Neuron (in vitro differentiated cells): ENCODE measurements around the gene THSD4.

ENCODE experiments used
- H2AFZ ChIP-seq: one replicate; pipeline ENCODE4 v1.6.1; 2013; ENCODE audit warnings: low read depth, mild to moderate bottlenecking, inconsistent platforms, low read length, moderate library complexity
- H3K27me3 ChIP-seq: one replicate; pipeline ENCODE4 v1.6.1; 2013; ENCODE audit warnings: low read length; ENCODE audit not compliant: insufficient read depth
- H3K36me3 ChIP-seq: one replicate; pipeline ENCODE4 v1.6.1; 2013; ENCODE audit warnings: low read length; ENCODE audit not compliant: insufficient read depth
- H3K4me1 ChIP-seq: one replicate; pipeline ENCODE4 v1.6.1; 2013; ENCODE audit warnings: low read length; ENCODE audit not compliant: insufficient read depth
- H3K4me3 ChIP-seq: 2 replicates; pipeline ENCODE4 v1.5.1; 2013; ENCODE audit warnings: mild to moderate bottlenecking, low read length, moderate library complexity
- H3K9me3 ChIP-seq: one replicate; pipeline ENCODE4 v1.6.1; 2013; ENCODE audit warnings: low read length

THSD4 gene

GRCh38 chr15:71810256-71811035 is 695.2 kb downstream of the THSD4 start, which contains the start of gene NR2E3:
Gene NR2E3 (plus strand): TSS chr15:71810554. CDS start chr15:71810744, 190 bp downstream.
- H3K4me1 ChIP-seq = peaks cover 8% of the 10 kb centered on the region
- no peaks in the 10 kb centered on the region for H3K27me3 ChIP-seq
- peaks cover 4% of the 10 kb centered on the region for H3K9me3 ChIP-seq
- no peaks in the 10 kb centered on the region for H3K36me3 ChIP-seq
- no peak within 1 kb of the TSS for H3K4me3 ChIP-seq
- no peak within 1 kb of the TSS for H2AFZ ChIP-seq

- no peaks in the 10 kb centered on the region for H3K27me3 ChIP-seq
- H3K9me3 ChIP-seq = peaks cover 4% of the 10 kb centered on the region
- no peak overlapping the region for H3K4me3 ChIP-seq
- H2AFZ ChIP-seq = no peak overlapping the region
- no peaks in the 10 kb centered on the region for H3K36me3 ChIP-seq
- peaks cover 8% of the 10 kb centered on the region for H3K4me1 ChIP-seq
These were observed 695.9 kb downstream of the THSD4 start for GRCh38 chr15:71811036-71811736.

- no peaks in the 10 kb centered on the region for H3K27me3 ChIP-seq
- H3K4me3 ChIP-seq = no peak overlapping the region
- no peaks in the 10 kb centered on the region for H3K36me3 ChIP-seq
- H3K9me3 ChIP-seq = peaks cover 4% of the 10 kb centered on the region
- no peak overlapping the region for H2AFZ ChIP-seq
- peaks cover 8% of the 10 kb centered on the region for H3K4me1 ChIP-seq
These were observed 696.8 kb downstream of the THSD4 start for GRCh38 chr15:71811752-71812735.

GRCh38 chr15:71812966-71813722 is 697.9 kb downstream of the THSD4 start:
- Histone ChIP-seq H3K4me3 (no peak overlapping the region), H3K9me3 (peaks cover 7% of the 10 kb centered on the region), H3K27me3 (no peaks in the 10 kb centered on the region), H2AFZ (no peak overlapping the region), H3K36me3 (no peaks in the 10 kb centered on the region), H3K4me1 (no peaks in the 10 kb centered on the region)

GRCh38 chr15:71813723-71814470 is 698.6 kb downstream of the THSD4 start:
- no peak overlapping the region for H2AFZ ChIP-seq
- H3K4me1 ChIP-seq = no peaks in the 10 kb centered on the region
- H3K4me3 ChIP-seq = no peak overlapping the region
- no peaks in the 10 kb centered on the region for H3K36me3 ChIP-seq
- no peaks in the 10 kb centered on the region for H3K27me3 ChIP-seq
- peaks cover 8% of the 10 kb centered on the region for H3K9me3 ChIP-seq

- no peak overlapping the region for H3K4me3 ChIP-seq
- no peak overlapping the region for H2AFZ ChIP-seq
These were observed 700.0 kb downstream of the THSD4 start for GRCh38 chr15:71815301-71815700.

GRCh38 chr15:71817351-71817750 is 702.1 kb downstream of the THSD4 start:
- Histone ChIP-seq H3K9me3 (peaks cover 25% of the 10 kb centered on the region), H3K27me3 (no peaks in the 10 kb centered on the region), H2AFZ (no peak overlapping the region), H3K36me3 (no peaks in the 10 kb centered on the region), H3K4me3 (no peak overlapping the region), H3K4me1 (no peaks in the 10 kb centered on the region)

More at GRCh38 chr15:71815301-71815700, 700.0 kb downstream of the THSD4 start:
- Histone ChIP-seq H3K36me3 (no peaks in the 10 kb centered on the region), H3K27me3 (no peaks in the 10 kb centered on the region), H3K4me1 (no peaks in the 10 kb centered on the region), H3K9me3 (peaks cover 11% of the 10 kb centered on the region)

GRCh38 chr15:71820127-71820526 is 704.9 kb downstream of the THSD4 start:
- Histone ChIP-seq H3K4me1 (no peaks in the 10 kb centered on the region), H3K27me3 (no peaks in the 10 kb centered on the region), H2AFZ (no peak overlapping the region), H3K36me3 (no peaks in the 10 kb centered on the region), H3K9me3 (peaks cover 32% of the 10 kb centered on the region), H3K4me3 (no peak overlapping the region)

GRCh38 chr15:71821547-71822129 is 706.4 kb downstream of the THSD4 start:
- H3K9me3 ChIP-seq = peaks cover 35% of the 10 kb centered on the region
- no peaks in the 10 kb centered on the region for H3K4me1 ChIP-seq
- no peak overlapping the region for H3K4me3 ChIP-seq
- no peaks in the 10 kb centered on the region for H3K27me3 ChIP-seq
- H2AFZ ChIP-seq = no peak overlapping the region
- H3K36me3 ChIP-seq = peaks cover 11% of the 10 kb centered on the region

- peaks cover 22% of the 10 kb centered on the region for H3K36me3 ChIP-seq
- H3K9me3 ChIP-seq = peaks cover 33% of the 10 kb centered on the region
- H3K4me3 ChIP-seq = no peak overlapping the region
These were observed 707.8 kb downstream of the THSD4 start for GRCh38 chr15:71822890-71823630.

GRCh38 chr15:71823801-71824200 is 708.5 kb downstream of the THSD4 start:
- Histone ChIP-seq H3K9me3 (peaks cover 30% of the 10 kb centered on the region), H3K36me3 (peaks cover 22% of the 10 kb centered on the region)

More at GRCh38 chr15:71822890-71823630, 707.8 kb downstream of the THSD4 start:
- no peaks in the 10 kb centered on the region for H3K4me1 ChIP-seq
- no peaks in the 10 kb centered on the region for H3K27me3 ChIP-seq
- H2AFZ ChIP-seq = no peak overlapping the region

More at GRCh38 chr15:71823801-71824200, 708.5 kb downstream of the THSD4 start:
- Histone ChIP-seq H3K4me3 (no peak overlapping the region), H2AFZ (no peak overlapping the region), H3K27me3 (no peaks in the 10 kb centered on the region), H3K4me1 (no peaks in the 10 kb centered on the region)
